Middle frontal gyrus (tissue), 1 donor: Measurements from ENCODE around the gene CDH6.
"Not testable (repeated sequence)": the region's sequence is repeated elsewhere in the genome, so short reads cannot be mapped to it uniquely, and the experiment has no call there.

ENCODE experiments used
- DNase-seq: peaks from one replicate; pipeline ENCODE4 v3.0.0-alpha.2; 2015; ENCODE audit warnings: low spot score; ENCODE audit errors: extremely low spot score

CDH6 gene

DNA sequence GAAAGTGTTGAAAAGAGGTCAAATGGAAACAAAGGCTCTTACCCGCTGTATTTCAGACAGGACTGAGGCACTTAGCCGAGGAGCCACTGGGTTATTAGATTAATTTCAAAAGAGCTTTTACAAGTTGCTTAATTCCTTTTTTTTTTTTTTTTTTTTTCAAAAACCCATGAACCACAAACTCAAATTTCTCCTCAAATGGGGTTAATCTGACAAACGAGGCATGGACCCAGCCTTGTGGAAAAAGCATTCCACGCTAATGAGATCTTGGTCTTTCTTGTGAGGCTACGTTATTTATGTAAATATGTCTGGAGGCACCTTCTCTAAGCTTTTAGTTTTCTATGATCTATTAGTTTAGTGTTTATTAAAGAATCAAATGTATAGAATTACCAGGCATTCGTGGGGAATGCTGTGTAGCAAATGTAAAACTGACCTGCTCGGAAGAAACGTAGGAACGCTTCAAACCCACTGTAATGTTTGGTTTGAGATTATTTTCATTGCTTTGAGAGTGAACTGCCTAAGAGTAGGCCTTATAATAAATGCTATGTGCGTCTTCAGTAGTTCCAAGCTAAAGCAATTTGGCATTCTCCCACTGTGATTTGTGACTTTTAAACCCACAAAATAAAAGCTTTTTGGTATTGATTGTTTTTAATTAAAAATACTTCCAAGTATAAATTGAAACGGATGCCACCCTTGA, 134.7 kb downstream of the CDH6 start:
- DNase-seq = no peak

DNA sequence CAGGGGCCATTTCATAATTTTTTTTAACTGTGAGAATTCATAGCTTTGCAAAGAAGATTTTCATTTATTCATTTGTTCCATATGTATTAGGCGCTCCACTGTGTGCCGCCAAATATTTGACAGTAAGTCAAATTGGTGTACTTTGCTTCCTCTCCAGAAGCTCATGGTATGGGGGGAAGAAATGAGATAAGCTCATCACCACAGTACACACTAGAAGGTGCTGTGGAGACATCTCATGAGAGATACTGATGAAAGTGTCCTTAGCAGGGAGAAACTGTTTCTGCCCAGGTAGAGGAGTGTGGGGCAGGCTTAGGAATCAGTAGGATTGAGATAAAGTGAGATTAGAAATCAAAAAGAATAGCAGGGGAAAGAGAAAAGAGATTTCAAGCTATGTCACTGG, 136.2 kb downstream of the CDH6 start:
- no peak for DNase-seq

DNA sequence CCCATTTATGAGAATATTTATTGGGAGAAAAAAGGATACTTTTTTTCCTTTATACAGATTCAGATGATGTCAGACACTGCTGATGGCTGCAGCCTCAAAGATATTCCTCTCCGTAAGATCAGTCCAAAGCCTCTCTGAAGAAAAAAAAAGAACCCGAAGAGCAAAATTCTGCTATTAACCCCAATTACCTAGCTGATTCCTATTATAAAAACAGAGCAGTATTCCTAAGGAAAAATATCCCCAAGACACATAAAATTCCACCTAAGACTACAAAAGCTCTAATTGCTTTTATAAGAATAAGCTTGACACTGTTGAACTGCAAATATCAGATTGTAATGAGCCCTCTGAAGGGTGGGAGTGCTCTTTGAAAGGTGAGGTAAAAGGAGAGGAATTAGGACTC, 138.7 kb downstream of the CDH6 start:
- no peak for DNase-seq

DNA sequence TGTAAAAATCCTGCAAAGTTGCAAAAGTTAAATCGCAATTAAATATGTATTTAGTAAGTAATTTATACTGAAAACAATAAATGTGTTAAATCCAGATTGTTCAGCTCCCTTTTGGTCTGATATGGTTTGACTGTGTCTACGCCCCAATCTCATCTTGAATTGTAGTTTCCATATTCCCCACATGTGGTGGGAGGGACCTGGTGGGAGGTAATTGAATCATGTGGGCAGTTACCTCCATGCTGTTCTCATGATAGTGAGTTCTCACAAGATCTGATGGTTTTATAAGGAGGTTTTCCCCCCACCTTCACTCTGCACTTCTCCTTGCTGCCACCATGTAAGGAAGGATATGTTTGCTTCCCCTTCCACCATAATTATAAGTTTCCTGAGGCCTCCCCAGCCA, 140.0 kb downstream of the CDH6 start:
- DNase-seq = no peak

DNA sequence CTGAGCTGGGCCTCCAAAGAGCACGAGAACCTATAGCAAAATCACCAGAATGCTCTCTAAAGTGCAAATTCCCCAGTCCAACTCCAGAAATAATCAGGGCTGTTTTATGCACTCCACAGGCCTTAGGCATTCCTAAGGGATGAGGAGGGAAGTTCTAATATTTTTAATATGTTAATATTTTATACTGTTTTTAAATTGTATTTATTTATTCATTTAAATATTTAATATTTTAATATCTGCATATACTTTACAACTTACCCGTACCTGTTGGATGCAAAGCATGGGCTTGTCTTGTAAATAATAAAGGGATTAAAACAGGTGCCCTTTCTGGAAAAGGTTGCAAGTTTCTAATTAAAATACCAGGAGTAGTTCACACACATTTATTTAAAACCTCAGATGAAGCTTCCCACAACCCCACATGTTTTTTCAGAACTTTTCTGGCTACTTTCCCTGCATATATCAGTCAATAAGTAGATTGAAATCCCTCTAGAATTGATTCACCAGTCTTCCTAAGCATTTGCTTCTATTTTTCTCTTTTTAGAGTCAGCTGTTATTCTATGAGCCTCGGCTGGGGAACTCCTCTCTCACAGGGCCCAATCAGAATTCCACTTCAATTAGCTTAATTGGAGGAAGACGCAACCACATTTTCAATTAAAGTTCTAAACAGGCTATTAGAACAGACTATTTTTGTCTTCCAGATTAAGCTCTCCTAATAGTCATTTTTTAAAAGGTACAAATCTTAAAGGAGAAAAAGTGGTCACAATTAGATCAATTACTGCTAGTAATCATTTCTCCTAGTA, 140.8 kb downstream of the CDH6 start:
- DNase-seq = no peak

DNA sequence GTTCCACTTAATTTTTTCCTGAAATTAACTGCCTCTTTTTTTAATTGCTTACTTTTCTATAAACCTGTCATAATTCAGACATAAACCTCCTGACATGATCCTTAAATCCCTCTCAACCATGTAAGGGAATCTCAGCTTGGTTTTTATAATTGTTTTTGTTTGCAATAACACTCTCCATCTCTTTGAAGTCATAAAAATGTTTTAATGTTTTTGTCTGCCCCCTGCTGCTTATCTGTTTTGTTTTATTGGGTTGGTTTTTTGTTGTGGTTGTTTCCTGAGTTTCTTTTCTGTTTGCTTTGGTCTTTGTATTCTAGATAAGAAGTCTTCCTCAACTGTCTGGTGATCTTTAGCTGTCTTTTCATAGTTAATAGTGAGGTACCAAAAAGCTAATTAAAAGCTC, 142.0 kb downstream of the CDH6 start:
- DNase-seq = no peak

DNA sequence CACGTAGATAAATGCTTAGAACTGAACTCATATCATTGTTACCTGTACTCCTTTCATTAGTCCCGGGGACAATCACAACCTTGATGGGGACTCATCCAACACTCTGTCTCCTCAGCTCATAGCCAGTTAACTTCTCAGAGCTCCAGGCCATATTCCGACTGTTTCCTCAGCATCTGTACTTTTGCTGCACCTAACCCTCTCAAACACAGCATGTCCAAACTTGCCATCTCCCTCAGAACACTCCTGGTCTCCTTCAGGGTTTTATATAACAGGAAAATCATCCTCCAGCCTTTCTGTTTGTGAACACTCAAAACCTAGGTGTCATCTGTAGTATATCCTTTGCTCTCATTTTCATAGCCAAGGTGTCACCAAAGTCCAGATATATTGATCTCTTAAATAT, 150.5 kb downstream of the CDH6 start:
- DNase-seq = no peak

DNA sequence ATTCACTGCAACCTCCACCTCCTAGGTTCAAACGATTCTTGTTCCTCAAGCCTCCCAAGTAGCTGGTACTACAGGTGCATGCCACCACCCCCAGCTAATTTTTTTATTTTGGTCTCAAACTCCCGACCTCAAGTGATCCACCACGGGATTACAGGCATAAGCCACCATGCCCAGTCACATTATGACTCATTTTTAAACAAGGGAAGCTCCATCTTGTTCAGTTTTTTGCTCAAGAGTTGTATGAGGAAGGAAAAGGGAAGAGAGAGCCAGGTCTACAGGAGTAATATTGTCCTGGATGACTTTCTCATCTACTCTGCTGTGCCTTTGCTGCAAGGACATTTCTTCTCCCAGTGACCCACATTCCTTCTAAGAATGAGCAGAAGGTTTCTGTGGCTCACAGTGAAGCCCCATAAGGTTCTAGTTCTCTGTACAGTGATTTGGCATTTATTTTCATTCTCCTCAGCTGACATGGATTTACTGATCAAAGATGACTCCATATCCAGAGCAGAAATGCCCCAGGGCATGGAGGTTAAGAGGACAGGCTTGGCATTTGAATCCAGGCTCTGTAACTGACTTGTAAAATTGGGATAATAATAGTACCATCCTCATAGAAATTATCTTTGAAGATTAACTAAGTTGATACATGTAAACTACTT, 153.5 kb downstream of the CDH6 start:
- no peak for DNase-seq

DNA sequence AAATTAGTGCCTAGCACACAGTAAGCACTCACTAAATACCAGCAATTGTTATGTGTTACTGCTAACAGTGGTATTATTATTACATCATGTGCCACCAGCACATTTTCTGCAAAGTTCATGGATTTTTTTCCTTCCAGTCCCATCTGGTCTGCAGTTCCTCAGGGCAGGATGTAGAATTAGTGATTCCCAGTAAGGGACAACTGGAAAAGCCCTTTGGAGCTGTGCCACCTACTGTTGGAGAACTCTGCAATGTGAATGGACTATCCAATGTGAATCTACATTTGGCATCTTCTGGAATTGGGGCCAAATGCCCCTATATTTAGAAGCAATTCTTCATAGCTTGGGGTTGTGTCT, 154.0 kb downstream of the CDH6 start:
- no peak for DNase-seq

DNA sequence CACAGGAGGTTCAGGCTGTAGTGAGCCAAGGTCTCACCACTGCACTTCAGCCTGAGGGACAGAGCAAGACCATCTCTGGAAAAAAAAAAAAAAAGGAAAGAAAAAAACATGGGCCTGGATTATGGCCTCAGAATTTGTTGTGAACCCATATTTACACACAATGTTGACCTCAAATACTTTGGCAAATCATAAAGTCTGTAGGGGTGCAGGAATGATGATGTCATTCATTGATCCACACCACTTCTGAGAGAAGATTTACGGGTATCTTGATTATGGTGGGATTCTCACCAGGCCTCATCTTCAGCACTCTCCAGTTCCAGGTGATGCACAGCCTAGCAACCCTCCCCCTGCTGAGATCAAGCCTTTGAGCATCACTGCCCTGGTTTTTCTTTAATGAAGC, 156.9 kb downstream of the CDH6 start:
- no peak for DNase-seq

DNA sequence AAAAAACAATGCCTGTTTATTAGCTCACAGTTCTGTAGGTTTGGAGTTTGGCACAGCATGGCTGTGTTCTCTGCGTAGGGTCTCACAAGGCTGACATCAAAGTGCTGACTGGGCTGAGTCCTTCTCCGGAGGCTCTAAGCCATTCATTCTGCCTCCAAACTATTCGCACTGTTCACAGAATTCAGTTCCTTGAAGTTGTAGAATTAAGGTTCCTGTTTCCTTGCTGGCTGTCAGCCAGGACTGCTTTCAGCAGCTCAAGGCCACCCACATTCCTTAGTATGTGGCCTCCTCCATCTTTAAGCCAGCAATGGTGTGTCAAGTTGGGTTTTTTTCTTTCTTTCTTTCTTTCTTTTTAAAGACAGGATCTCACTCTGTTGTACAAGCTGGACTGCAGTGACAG, 161.9 kb downstream of the CDH6 start:
- DNase-seq = no peak

DNA sequence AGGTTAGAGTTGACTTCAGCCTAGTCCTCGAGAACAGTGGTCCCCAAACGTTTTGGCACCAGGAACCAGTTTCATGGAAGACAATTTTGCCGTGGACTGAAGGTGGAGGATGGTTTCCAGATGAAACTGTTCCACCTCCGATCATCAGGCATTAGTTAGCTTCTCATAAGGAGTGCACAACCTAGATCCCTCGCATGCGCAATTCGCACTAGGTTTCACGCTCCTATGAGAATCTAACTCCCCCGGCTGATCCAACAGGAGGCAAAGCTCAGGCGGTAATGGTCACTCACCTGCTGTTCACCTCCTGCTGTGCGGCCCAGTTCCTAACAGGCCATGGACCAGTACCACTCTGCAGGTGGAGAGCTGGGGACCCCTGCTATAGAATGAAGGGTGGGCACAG, 163.6 kb downstream of the CDH6 start:
- no peak for DNase-seq

DNA sequence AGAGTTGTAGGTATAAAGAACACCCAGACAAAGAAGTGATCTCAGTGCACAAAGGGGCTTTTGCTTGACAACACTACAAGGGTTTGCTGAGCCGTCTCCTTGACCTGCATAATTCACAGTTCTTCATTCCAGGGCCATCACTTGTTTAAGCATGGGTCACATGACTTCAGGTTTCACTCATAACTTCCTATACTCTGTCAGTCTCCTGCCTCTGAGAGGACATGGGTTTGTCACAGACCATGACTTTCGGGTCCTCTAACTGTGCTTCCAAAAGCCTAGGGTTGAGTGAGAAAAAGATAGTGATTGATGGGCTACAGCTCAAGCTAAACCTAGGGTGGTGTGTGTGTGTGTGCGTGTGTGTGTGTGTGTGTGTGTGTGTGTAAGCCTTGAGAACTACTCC, 166.4 kb downstream of the CDH6 start:
- DNase-seq = no peak

DNA sequence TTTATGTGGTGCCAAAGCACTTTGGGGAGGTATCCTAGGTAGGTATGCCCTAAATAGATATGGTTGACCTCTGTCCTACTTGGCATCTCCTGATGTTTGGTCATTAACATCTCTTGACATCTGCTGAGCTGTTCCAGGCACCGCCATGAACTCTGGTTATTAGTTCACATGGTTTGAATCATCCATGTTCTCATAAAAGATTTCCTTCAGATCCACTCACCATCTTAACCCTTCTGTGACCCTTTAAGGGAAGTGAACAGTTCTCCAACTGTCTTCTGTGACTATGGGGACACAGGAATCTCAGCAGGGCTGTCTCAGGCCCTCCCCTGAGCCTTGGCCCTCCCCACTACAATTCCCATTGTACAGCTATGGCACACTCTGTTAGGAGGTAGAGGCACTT, 167.7 kb downstream of the CDH6 start:
- DNase-seq = no peak

DNA sequence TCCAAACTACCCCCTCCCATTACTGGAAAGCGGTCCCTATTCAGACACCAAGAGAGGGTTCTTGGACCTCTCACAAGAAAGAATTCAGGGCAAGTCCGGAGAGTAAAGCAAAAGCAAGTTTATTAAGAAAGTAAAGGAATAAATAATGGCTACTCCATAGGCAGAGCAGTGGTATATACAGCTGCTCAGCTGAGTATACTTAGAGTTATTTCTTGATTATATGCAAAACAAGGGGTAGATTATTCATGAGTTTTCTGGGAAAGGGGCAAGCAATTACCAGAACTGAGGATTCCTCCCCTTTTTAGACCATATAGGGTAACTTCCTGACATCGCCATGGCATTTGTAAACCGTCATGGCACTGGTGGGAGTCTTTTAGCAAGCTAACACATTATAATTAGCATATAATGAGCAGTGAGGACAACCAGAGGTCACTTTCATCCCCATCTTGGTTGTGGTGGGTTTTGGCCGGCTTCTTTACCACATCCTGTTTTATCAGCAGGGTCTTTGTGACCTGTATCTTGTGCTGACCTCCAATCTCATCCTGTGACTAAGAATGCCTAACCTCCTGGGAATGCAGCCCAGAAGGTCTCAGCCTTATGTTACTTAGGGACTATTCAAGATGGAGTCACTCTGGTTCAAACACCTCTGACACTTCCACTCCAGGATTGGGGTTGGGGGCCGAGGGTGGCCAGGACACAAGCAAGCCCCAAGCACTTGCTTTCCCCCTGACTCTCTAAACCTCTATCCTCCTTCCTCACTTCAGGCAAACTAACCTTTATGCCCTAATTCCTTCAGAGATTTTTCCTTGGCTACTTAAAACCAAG, 168.4 kb downstream of the CDH6 start:
- not testable (repeated sequence) for DNase-seq

DNA sequence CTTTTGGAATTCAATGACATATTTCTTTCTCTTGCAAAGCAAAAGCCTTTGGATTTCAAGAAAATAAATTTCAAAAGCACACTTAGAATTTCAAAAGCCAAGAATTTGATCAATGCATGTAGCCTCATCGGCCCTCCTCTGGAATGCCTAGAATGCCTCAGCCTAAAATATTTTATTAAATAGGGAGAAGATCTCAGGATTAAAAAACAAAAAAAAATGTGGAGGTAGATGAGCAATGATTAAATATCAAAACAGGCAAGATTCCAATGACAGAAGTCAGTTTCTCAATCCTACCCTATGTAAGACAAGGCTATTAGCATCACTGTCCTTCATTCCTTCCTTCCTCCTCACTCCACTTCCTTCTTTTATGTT, 169.0 kb downstream of the CDH6 start:
- no peak for DNase-seq

DNA sequence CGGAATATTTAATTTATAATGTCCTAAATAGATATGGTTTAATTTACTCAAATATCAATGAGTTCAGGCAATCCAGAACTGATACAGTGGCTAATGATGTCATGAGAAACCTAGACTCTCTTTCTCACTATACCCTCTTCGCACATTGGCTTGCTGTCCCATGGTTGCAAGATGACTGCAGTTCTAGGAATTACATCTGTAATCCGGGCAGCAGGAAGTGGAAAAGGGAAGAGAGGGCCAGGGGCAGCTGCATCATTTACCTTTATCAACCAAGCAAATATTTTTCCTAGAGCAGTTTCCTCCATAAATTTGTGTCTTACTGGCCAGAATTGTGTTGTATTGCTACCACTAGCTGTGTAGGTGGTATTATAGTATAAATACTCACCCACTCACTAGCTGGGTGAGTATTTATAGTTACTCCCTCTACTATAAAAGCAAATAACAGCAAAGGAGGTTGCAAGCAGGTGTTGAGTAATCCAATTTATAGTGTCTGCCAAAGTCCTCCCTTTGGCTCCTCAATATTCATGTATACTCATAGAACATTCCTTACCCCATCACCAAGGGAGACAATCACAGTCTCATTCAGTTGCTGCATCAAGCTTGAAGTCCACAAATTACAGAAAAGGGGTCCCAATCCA, 169.6 kb downstream of the CDH6 start:
- DNase-seq = no peak

DNA sequence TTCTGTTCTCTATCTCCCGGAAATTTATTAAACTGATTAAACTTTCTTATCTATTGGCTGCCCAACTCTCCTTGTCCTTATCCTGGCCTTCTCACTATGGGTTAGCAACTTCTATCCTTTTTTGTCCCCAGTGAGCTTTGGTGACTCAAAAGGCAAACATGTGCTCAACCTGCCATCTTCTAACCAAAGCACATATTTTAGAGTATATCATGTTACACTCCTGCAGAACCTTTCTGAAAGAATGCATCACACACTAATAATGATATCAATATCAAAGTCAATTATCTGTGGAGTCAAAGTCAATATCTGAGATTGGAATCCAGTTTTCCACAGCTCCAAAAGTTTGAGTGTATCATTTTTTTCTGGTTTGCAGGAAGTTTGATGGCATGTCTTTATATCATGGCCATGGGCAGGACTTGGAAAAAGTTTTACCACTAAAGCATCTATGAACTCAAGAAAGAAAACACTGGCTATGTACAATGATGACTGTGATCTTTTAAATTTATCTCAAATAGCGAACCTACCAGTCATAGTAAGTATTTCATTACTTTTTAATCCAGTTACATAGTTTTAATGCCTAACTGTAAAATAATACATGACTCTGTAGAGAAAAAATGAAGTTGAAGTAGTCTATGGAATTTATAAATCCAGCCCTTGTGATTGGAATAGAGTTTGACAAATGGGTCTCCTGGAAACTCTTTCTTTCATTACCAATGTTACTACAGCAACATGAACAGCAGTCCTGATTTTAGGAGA, 171.6 kb downstream of the CDH6 start:
- DNase-seq = no peak

DNA sequence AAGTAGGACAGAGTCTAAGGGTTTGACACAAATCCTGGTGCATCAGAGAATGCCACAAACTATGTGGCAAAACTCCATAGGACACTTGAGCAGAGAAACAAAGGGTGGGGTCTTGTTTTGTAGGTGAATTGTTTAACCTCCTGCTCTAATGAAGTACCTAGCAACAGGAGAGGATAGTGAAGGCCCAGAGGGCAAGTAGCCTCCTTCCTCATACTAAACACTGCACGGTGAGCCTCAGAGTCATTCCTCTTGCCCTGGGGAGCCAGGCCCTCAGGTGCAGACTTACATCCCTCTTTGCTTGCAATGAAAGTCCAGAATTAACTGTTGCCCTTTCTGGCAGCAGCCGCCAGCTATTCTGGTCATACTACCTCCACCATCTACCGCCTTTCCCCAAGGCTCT, 172.3 kb downstream of the CDH6 start:
- DNase-seq = no peak

DNA sequence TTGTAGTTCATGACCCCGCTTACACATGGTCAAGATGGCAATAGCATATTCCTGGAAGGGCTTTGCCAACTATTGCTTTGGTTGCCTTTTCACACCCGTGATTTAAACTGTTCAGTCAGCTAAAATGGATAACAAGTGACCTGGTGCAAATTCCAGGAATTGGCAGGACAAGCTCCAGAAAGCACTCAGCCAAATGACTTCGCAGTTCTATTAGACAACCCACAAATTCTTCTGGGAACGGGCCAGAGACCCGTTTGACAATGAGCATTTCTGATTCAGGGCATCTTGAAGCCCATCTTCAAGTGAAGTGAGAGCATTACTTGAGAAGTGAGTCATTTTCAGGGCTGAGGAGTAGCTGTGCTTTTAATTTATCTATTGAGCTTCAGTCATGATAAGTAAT, 173.5 kb downstream of the CDH6 start:
- DNase-seq = no peak

DNA sequence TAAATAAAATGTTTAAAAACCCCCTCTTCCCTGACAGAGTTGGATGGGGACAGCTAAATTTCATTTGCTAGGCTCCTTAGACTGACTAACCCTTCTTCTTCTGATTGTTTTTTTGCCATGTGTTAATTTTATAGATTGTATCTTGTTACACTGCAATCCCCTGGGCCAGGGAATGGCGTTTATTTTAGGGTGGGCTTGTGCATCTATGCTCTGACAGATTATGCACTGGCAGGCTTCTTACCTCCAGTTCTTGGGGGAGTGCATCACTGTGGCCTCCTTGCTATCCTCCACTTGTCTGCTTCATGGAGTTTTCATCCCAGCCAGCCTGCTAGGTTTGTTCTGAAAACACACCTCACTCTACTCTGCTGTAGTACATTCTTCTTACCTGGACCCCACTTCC, 178.6 kb downstream of the CDH6 start:
- no peak for DNase-seq
